HG02981 (cell line): ENCODE data around the gene NUP85.
"Not testable (repeated sequence)": the region's sequence is repeated elsewhere in the genome, so short reads cannot be mapped to it uniquely, and the experiment has no call there.

Experiments used
- ATAC-seq: cut with Tn5 transposase; IDR thresholded peaks from one replicate; pipeline ENCODE4 v1.9.1; 2021; ENCODE audit warnings: mild to moderate bottlenecking, moderate library complexity; ENCODE audit not compliant: unreplicated experiment

The NUP85 gene, protein sequence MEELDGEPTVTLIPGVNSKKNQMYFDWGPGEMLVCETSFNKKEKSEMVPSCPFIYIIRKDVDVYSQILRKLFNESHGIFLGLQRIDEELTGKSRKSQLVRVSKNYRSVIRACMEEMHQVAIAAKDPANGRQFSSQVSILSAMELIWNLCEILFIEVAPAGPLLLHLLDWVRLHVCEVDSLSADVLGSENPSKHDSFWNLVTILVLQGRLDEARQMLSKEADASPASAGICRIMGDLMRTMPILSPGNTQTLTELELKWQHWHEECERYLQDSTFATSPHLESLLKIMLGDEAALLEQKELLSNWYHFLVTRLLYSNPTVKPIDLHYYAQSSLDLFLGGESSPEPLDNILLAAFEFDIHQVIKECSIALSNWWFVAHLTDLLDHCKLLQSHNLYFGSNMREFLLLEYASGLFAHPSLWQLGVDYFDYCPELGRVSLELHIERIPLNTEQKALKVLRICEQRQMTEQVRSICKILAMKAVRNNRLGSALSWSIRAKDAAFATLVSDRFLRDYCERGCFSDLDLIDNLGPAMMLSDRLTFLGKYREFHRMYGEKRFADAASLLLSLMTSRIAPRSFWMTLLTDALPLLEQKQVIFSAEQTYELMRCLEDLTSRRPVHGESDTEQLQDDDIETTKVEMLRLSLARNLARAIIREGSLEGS

GRCh38 chr17:75205037-75205792 lies at the start of gene NUP85:
Gene NUP85 (plus strand): TSS chr17:75205679. CDS start chr17:75205762, 83 bp downstream.
- ATAC-seq = peak; percentile 70

DNA sequence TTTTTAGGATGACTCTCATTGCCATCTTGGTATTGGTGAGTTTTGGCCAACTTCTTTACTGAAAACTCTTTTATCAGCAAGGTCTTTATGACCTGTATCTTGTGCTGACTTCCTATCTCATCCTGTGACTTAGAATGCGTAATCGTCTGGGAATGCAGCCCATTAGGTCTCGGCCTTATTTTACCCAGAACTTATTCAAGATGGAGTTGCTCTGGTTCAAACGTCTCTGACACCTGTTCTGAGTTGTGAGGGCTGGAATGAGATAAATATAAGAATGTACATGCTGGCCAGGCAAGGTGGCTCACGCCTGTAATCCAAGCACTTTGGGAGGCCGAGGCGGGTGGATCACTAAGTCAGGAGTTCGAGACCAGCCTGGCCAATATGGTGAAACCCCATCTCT lies 47.0 kb upstream of the NUP85 start:
- not testable (repeated sequence) for ATAC-seq

- no peak for ATAC-seq
Measured at GRCh38 chr17:75159196-75160031, 46.1 kb upstream of the NUP85 start.

GRCh38 chr17:75160211-75160610 lies 45.3 kb upstream of the NUP85 start:
- no peak for ATAC-seq

DNA sequence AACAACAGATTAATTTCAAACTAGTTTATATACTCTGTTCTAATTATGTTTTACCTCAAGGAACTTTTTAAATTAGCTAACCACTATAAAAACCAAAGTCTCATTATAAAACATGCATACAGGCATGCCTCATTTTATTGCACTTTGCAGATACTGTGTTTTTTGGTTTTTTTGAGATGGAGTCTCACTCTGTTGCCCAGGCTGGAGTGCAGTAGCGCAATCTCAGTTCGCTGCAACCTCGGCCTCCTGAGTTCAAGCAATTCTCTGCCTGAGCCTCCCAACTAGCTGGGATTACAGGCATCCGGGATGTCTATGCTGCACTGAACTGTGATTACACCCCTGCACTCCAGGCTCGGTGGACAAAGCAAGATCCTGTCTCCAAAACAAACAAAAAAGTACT lies 42.4 kb upstream of the NUP85 start:
- no peak for ATAC-seq

- not testable (repeated sequence) for ATAC-seq
Measured at GRCh38 chr17:75164606-75165005, 40.9 kb upstream of the NUP85 start.

DNA sequence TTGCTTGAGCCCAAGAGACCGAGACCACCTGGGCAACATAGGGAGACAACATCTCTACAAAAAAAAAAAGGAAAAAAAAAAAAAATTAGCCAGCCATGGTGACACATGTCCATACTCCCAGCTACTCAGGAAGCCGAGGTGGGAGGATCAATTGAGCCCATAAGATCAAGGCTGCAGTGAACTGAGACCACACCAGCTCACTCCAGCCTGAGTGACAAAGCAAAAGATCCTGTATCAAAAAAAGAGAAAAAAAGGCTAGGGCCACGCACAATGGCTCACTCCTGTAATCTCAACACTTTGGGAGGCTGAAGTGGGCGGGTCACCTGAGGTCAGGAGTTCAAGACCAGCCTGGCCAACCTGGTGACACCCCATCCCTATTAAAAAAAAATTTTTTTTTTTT lies 36.5 kb upstream of the NUP85 start:
- no peak for ATAC-seq

GRCh38 chr17:75173526-75173925 lies 32.0 kb upstream of the NUP85 start:
- ATAC-seq = no peak

- ATAC-seq = no peak
Measured at GRCh38 chr17:75174996-75175395, 30.5 kb upstream of the NUP85 start.

DNA sequence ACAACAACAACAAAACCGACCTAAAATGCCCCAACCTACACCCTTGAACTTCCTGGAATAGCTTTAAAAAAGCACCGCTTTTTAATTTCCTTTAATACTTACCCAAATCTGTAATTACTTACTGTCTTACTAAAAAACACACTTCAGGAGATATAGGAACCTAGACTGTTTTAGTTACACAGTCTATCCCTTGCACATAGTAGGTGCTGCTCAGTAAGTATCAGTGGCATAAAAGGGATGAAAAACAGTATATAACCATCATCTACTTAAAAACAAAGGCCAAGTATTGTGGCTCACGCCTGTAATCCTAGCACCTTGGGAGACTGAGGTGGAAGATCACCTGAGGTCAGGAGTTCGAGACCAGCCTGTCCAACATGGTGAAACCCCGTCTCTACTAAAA lies 28.9 kb upstream of the NUP85 start:
- no peak for ATAC-seq

DNA sequence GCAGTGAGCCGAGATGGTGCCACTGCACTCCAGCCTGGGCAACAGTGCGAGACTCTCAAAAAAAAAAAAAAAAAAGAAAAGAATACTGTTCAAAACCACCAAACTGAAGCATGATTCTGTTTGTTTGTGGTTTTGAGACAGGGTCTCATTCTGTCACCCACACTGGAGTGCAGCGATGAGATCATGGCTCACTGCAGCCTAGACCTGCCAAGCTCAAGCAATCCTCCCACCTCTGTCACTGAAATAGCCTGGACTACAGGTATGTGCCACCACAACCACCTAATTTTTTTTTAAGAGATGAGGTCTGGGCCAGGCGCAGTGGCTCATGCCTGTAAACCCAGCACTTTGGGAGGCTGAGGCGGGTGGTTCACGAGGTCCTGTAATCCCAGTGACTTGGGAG lies 27.0 kb upstream of the NUP85 start:
- no peak for ATAC-seq

- ATAC-seq = no peak
Measured at GRCh38 chr17:75181110-75181509, 24.4 kb upstream of the NUP85 start.

- ATAC-seq = peak; percentile 12
Measured at GRCh38 chr17:75181608-75182318, 23.7 kb upstream of the NUP85 start.

GRCh38 chr17:75182319-75182568 lies 23.2 kb upstream of the NUP85 start:
- ATAC-seq = no peak

- ATAC-seq = peak; percentile 80
Measured at GRCh38 chr17:75182569-75183436, 22.7 kb upstream of the NUP85 start, which contains the start of gene SUMO2. Gene SUMO2 (minus strand): TSS chr17:75182959. CDS start chr17:75182834, 125 bp downstream.

GRCh38 chr17:75183999-75184884 lies 21.2 kb upstream of the NUP85 start:
- ATAC-seq = no peak

DNA sequence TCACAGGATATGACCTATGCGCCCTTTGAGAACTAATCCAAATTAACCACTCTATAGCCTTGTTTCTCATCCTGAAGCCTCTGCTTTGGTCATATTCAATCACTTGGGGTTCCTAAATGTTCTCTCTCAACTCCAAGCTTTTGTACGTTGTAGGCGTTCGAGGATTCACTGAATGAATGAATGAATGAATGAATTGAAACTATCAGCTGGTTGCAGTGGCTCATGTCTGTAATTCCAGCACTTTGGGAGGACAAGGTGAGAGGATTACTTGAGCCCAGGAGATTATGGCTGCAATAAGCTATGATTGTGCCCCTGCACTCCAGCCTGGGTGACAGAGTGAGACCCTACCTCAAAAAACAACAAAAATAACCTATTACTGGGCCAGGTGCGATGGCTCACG lies 16.9 kb upstream of the NUP85 start:
- no peak for ATAC-seq

GRCh38 chr17:75191584-75191983 lies 13.9 kb upstream of the NUP85 start:
- ATAC-seq = no peak
